ENCODE measurements around the gene ACSBG1. TPM values are rescaled to one million over a fixed set of nuclear protein-coding genes. Genes with fewer than 3 reads are reported as not detected.
A peak's percentile ranks its signal among the peaks of the same experiment; 100 is the strongest.

The ACSBG1 gene
- total RNA-seq, 4 donors from 2014 or later = 75.9 to 131 (median 92.8) TPM

DNA sequence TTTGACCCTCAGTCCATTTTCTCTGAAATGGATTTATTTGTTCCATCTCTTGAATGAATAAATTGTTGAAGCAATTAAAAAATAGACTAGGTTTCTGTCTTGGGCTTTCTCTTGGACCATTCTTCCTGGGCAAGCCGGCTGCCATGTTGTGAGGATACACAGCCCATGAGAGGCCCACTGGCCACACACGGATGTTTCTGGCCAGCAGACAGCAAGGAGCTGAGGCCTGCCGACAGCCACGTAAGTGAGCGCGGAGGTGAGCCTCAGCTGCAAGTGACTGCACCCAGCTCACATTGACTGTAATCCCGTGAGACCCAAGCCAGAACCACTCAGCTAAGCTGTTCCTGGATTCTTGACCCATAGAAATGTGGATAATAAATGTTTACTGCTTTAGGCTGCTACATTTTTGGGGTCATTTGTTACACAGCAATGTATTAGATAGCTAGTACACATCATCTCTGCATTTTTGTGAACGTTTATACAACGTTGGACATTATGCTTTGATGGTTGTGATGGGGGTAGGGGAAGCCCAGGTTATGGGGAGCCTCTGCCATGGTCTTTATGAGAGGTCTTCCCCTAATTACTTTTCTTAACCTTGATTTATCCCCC is 62.4 kb downstream of the ACSBG1 start:
- no peak for TF ChIP-seq POLR2A (IDR thresholded peaks at IDR 0.05)
- TF ChIP-seq, protein P1, sequence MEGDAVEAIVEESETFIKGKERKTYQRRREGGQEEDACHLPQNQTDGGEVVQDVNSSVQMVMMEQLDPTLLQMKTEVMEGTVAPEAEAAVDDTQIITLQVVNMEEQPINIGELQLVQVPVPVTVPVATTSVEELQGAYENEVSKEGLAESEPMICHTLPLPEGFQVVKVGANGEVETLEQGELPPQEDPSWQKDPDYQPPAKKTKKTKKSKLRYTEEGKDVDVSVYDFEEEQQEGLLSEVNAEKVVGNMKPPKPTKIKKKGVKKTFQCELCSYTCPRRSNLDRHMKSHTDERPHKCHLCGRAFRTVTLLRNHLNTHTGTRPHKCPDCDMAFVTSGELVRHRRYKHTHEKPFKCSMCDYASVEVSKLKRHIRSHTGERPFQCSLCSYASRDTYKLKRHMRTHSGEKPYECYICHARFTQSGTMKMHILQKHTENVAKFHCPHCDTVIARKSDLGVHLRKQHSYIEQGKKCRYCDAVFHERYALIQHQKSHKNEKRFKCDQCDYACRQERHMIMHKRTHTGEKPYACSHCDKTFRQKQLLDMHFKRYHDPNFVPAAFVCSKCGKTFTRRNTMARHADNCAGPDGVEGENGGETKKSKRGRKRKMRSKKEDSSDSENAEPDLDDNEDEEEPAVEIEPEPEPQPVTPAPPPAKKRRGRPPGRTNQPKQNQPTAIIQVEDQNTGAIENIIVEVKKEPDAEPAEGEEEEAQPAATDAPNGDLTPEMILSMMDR (IDR thresholded peaks at IDR 0.05) = no peak
- no peak overlapping the region for H3K4me3 ChIP-seq (ENCODE audit: low read depth, poor library complexity, severe bottlenecking)
- DNase-seq (ENCODE audit: low spot score in 2 of 2) = peak in 1 of 2 donors; percentile 50
- WGBS, 2 donors = 96 to 99% methylated on average over 9 of the region's 9 CpGs
- intact Hi-C loops (cut with DNase I; ENCODE audit: low total_unique reads) = no loop called here

DNA sequence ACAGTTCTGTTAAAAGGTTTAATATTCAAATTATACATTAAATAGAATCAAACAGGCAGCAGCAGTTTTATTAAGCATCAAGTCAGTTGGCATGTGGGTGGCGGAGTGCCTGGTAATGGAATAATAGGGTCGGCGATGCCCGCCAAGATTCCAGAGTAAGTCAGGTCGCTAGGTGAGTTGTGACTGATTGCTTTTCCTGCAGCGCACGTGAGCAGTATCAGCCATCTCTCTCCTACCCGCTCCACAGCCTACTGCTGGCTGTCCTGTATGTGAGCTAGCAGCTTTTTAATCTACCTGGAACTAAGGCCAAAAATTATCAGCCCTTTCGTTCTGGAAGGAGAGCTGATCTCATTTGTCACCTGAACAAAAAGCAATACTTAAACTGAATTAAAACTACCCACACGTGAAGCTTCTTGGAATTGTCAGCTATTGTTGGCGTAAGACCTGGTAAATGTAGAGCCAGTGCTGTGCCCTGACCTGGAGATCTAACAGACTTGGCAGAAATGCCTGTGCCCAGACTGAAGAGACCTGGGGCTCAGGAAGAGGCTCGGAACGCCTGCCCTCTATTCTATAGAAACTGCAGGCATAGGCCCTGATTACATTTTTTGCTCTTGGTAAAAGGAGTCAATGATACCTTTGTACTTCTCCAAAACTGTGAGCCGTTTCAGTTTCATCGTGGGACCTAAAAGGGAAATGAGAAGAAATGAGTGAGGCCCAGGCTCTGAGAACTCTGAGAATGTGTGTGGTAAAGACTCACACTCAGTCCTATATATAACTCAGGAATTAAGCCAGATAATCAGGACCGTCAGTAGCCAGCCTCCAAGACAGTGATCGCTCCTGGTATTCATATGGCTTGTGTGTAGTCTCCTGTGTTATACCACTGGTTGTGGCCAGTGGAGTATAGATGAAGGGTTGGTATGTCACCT is 63.3 kb downstream of the ACSBG1 start:
- intact Hi-C loops (cut with DNase I; ENCODE audit: low total_unique reads) = no loop called here
- no peak overlapping the region for H3K4me3 ChIP-seq (ENCODE audit: low read depth, poor library complexity, severe bottlenecking)
- TF ChIP-seq, protein P1 (IDR thresholded peaks at IDR 0.05) = no peak
- no peak for TF ChIP-seq POLR2A (IDR thresholded peaks at IDR 0.05)
- DNase-seq (ENCODE audit: low spot score in 2 of 2) = peak; percentile 12 to 49
- WGBS, 2 donors = 89 to 92% methylated on average over 17 of the region's 17 CpGs

DNA sequence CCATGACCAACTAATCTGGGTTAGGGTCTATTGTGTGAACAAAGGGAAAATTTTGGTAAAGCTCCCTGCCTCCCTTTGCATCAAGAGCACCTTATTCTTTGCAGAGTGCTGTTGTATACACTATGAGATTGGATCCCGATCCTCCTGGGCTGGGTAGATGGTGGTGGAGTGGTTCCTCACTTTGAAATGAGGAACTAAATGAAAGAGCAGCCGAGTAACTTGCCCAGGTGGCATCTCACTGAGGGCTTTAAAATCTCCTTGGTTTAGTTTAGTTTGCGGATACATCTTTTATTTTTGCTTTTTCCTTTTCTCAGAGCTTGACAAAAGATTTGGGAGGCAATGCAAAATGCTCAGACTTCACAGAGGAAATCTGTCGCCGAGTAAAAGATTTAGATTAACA is 65.8 kb downstream of the ACSBG1 start:
- no peak overlapping the region for H3K4me3 ChIP-seq (ENCODE audit: low read depth, poor library complexity, severe bottlenecking)
- no peak for TF ChIP-seq POLR2A (IDR thresholded peaks at IDR 0.05)
- intact Hi-C loops (cut with DNase I; ENCODE audit: low total_unique reads) = no loop called here
- 89 to 91% methylated on average over 5 of the region's 5 CpGs for WGBS, 2 donors
- DNase-seq (ENCODE audit: low spot score in 2 of 2) = no peak

DNA sequence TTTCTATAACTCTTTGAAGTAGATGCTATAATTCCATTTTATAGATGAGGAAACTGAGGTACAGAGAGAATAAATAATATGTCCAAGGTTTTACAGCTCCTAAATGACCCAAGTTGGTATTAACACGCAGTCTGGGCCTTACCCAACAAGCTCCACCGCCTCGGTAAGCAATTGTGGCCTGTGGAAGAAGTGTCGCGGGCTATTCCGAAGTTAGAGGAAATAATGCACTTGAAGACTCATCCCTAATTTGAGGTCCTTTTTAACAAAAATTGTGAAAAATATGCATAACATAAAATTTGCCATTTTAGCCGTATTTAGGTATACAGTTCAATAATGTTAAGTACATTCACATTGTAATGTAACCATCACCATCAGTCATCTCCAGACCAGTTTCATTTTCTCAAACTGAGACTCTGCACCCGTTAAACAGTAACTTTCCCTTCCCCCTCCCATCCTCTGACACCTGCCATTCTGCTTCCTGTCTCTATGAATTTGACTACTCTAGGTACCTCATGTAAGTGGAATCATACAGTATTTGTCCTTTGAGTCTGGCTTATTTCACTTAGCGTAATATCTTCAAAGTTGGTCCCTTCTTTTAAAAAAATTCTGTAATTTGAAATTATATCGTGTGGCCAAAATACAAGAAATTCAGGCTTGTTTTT is 67.0 kb downstream of the ACSBG1 start:
- intact Hi-C loops (cut with DNase I; ENCODE audit: low total_unique reads) = no loop called here
- WGBS, 2 donors = 92 to 93% methylated on average over 10 of the region's 10 CpGs
- DNase-seq (ENCODE audit: low spot score in 2 of 2) = no peak
- no peak overlapping the region for H3K4me3 ChIP-seq (ENCODE audit: low read depth, poor library complexity, severe bottlenecking)
- TF ChIP-seq, protein P1 (IDR thresholded peaks at IDR 0.05) = no peak
- TF ChIP-seq POLR2A (IDR thresholded peaks at IDR 0.05) = no peak

DNA sequence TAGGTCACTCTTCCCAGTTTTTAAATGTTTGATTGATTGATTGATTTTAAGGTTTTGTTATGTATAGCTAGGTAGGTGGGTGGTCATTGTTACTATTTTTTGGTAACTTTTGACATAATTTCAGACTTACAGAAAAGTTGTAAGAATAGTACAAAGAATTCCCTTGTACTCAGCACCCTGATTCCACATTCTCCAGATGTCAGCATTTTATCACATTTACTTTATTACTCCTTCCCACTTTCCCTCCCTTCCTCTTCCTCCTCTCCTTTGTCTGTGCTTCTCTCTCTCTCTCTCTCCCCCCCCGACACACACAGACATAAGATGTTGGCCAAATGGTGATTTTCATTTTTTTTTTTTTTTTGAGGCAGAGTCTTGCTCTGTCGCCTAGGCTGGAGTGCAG is 70.4 kb downstream of the ACSBG1 start:
- H3K4me3 ChIP-seq (ENCODE audit: low read depth, poor library complexity, severe bottlenecking) = no peak overlapping the region
- intact Hi-C loops (cut with DNase I; ENCODE audit: low total_unique reads) = no loop called here
- DNase-seq (ENCODE audit: low spot score in 2 of 2) = no peak
- WGBS, 2 donors = 93 to 96% methylated on average over 2 of the region's 2 CpGs
- TF ChIP-seq, protein P1 (IDR thresholded peaks at IDR 0.05) = no peak
- TF ChIP-seq POLR2A (IDR thresholded peaks at IDR 0.05) = no peak

DNA sequence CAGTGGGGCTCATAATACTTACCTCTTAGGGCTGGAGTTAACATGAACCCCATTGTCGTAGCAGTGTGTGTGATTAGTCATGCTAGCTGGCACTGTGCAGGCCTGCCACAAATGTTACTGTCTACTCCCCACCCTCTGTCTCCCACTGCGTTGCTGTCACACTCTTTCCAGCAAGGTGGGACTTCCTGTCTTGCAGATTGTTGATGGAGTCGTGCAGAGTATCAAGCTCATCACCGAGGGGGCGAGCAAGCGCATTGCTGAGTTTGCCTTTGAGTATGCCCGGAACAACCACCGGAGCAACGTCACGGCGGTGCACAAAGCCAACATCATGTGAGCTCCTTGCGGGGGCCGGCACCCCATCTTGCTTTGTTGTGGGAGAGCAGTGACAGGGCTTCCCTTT is 72.3 kb downstream of the ACSBG1 start:
- 90 to 96% methylated on average over 13 of the region's 13 CpGs for WGBS, 2 donors
- no peak overlapping the region for H3K4me3 ChIP-seq (ENCODE audit: low read depth, poor library complexity, severe bottlenecking)
- peak in 1 of 2 donors; percentile 12 for DNase-seq (ENCODE audit: low spot score in 2 of 2)
- TF ChIP-seq, protein P1 (IDR thresholded peaks at IDR 0.05) = no peak
- TF ChIP-seq POLR2A (IDR thresholded peaks at IDR 0.05) = no peak
- intact Hi-C loops (cut with DNase I; ENCODE audit: low total_unique reads) = no loop called here
